WTC11 (cell line): ENCODE results near the gene SCAI. TPM values are rescaled to one million over a fixed set of nuclear protein-coding genes. Genes with fewer than 3 reads are reported as not detected.

Source experiments
- ATAC-seq: fragments of 200-7000 bp; cut with Tn5 transposase; 2 replicates; pipeline ENCODE4 v1.10.0; 2021; ENCODE audit warnings: mild to moderate bottlenecking, moderate library complexity
- CTCF ChIA-PET: fragments of 300-600 bp; sonication (Branson Sonifier 250); formaldehyde crosslinking; loops from one replicate; lab custom pipeline; 2021; ENCODE audit warnings: antibody characterized with exemption; lab: Charles Lee
- POLR2A ChIA-PET: fragments of 350-600 bp; sonication (Branson Sonifier 250); formaldehyde crosslinking; loops from one replicate; lab custom pipeline; 2021; ENCODE audit warnings: antibody characterized with exemption; lab: Charles Lee
- DNase-seq: peaks from one replicate; pipeline ENCODE4 v3.0.0; 2021; ENCODE audit warnings: low spot score
- H3K27ac Mint-ChIP-seq: 2 replicates; pipeline ENCODE4 v1.8.0; 2021; ENCODE audit warnings: mixed read lengths
- H3K27me3 Mint-ChIP-seq: 2 replicates; pipeline ENCODE4 v1.8.0; 2021; ENCODE audit warnings: low read depth, mild to moderate bottlenecking, moderate library complexity, mixed read lengths
- H3K36me3 Mint-ChIP-seq: 2 replicates; pipeline ENCODE4 v1.8.0; 2021; ENCODE audit warnings: mixed read lengths
- H3K4me1 Mint-ChIP-seq: 2 replicates; pipeline ENCODE4 v1.8.0; 2022; ENCODE audit warnings: mixed read lengths
- H3K4me3 Mint-ChIP-seq: 2 replicates; pipeline ENCODE4 v1.8.0; 2021; ENCODE audit warnings: mild to moderate bottlenecking, moderate library complexity, mixed read lengths
- H3K9me3 Mint-ChIP-seq: 2 replicates; pipeline ENCODE4 v1.8.0; 2021; ENCODE audit warnings: mixed read lengths
- AFF4 ChIP-seq: sonication (generic); formaldehyde crosslinking; IDR thresholded peaks from 2 replicates; pipeline ENCODE4 v1.8.1; 2023; ENCODE audit warnings: mild to moderate bottlenecking, missing genetic modification reagents, borderline replicate concordance
- ATF2 ChIP-seq: sonication (generic); formaldehyde crosslinking; IDR thresholded peaks from 2 replicates; pipeline ENCODE4 v1.8.1; 2022; ENCODE audit warnings: low read depth, missing genetic modification reagents, borderline replicate concordance
- E2F4 ChIP-seq: sonication (generic); formaldehyde crosslinking; IDR thresholded peaks from 2 replicates; pipeline ENCODE4 v1.8.1; 2022; ENCODE audit warnings: low read depth, mild to moderate bottlenecking, moderate library complexity, missing genetic modification reagents, borderline replicate concordance
- ELF4 ChIP-seq: sonication (generic); formaldehyde crosslinking; IDR thresholded peaks from 2 replicates; pipeline ENCODE4 v1.8.1; 2022; ENCODE audit warnings: low read depth, mild to moderate bottlenecking, moderate library complexity, missing genetic modification reagents
- ERG ChIP-seq: fragments of 250-450 bp; sonication (Bioruptor Pico); IDR thresholded peaks from 2 replicates; pipeline ENCODE4 v1.8.0; 2021; ENCODE audit warnings: mild to moderate bottlenecking
- ETV6 ChIP-seq: sonication (generic); formaldehyde crosslinking; IDR thresholded peaks from 2 replicates; pipeline ENCODE4 v1.8.1; 2022; ENCODE audit warnings: mild to moderate bottlenecking, missing genetic modification reagents
- FOXP4 ChIP-seq: sonication (generic); formaldehyde crosslinking; IDR thresholded peaks from 2 replicates; pipeline ENCODE4 v1.8.0; 2022; ENCODE audit warnings: mild to moderate bottlenecking, missing genetic modification reagents
- IRF2 ChIP-seq: sonication (generic); formaldehyde crosslinking; IDR thresholded peaks from 2 replicates; pipeline ENCODE4 v1.8.0; 2022; ENCODE audit warnings: low read depth, missing genetic modification reagents, borderline replicate concordance
- JAZF1 ChIP-seq: fragments of 250-450 bp; sonication (Bioruptor Pico); IDR thresholded peaks from 2 replicates; pipeline ENCODE4 v1.9.0; 2021; ENCODE audit warnings: moderate library complexity, mild to moderate bottlenecking, inconsistent platforms
- NFATC4 ChIP-seq: fragments of 250-450 bp; sonication (Bioruptor Pico); IDR thresholded peaks from 2 replicates; pipeline ENCODE4 v1.9.0; 2021; ENCODE audit warnings: mild to moderate bottlenecking
- ZMAT4 ChIP-seq: fragments of 250-450 bp; sonication (Bioruptor Pico); IDR thresholded peaks from 2 replicates; pipeline ENCODE4 v1.9.0; 2021; ENCODE audit warnings: mild to moderate bottlenecking
- ZNF138 ChIP-seq: sonication (generic); formaldehyde crosslinking; conservative IDR thresholded peaks from 2 replicates; pipeline ENCODE4 v1.8.1; 2022; ENCODE audit warnings: mild to moderate bottlenecking, moderate library complexity, missing genetic modification reagents
- ZNF219 ChIP-seq: sonication (generic); formaldehyde crosslinking; IDR thresholded peaks from 2 replicates; pipeline ENCODE4 v1.8.0; 2023; ENCODE audit warnings: missing genetic modification reagents, mild to moderate bottlenecking, borderline replicate concordance
- ZNF317 ChIP-seq: sonication (generic); formaldehyde crosslinking; IDR thresholded peaks from 2 replicates; pipeline ENCODE4 v1.8.1; 2023; ENCODE audit warnings: low read depth, mild to moderate bottlenecking, moderate library complexity, missing genetic modification reagents, borderline replicate concordance
- ZNF512 ChIP-seq: sonication (generic); formaldehyde crosslinking; IDR thresholded peaks from 2 replicates; pipeline ENCODE4 v1.8.1; 2022; ENCODE audit warnings: missing genetic modification reagents, borderline replicate concordance
- ZNF671 ChIP-seq: fragments of 250-450 bp; sonication (Bioruptor Pico); IDR thresholded peaks from 2 replicates; pipeline ENCODE4 v1.8.0; 2021; ENCODE audit warnings: mild to moderate bottlenecking
- ZSCAN18 ChIP-seq: fragments of 250-450 bp; sonication (Bioruptor Pico); IDR thresholded peaks from 2 replicates; pipeline ENCODE4 v2.1.2; 2022; ENCODE audit warnings: mild to moderate bottlenecking, moderate library complexity
- total RNA-seq: library from RNA; stranded (reverse); gene quantifications from 3 replicates; pipeline ENCODE4 v1.2.3, GENCODE V29; 2021

The SCAI gene
- total RNA-seq, 1 experiment from 2014 or later = 20.4 TPM

- TF ChIP-seq JAZF1 = no peak
Measured at GRCh38 chr9:125106285-125106893, 36.9 kb downstream of the SCAI start (continued).

- TF ChIP-seq ZNF138 (CRISPR knock-in tag) (no peak), ZNF317 (CRISPR knock-in tag) (no peak), ZNF671 (CRISPR knock-in tag) (no peak), ZSCAN18 (CRISPR knock-in tag) (no peak), ETV6 (CRISPR knock-in tag) (no peak), AFF4 (CRISPR knock-in tag) (no peak), ATF2 (CRISPR knock-in tag) (no peak), ZNF512 (CRISPR knock-in tag) (no peak), FOXP4 (CRISPR knock-in tag) (no peak), ZMAT4 (CRISPR knock-in tag) (no peak), ZNF219 (CRISPR knock-in tag) (no peak), E2F4 (no peak), NFATC4 (CRISPR knock-in tag) (no peak), ERG (CRISPR knock-in tag) (no peak), JAZF1 (no peak), IRF2 (CRISPR knock-in tag) (no peak), ELF4 (CRISPR knock-in tag) (no peak)
- POLR2A ChIA-PET = no interaction called here
- ATAC-seq = no peak
Measured at GRCh38 chr9:125103770-125104460, 39.4 kb downstream of the SCAI start.

More at GRCh38 chr9:125103770-125104460, 39.4 kb downstream of the SCAI start:
- CTCF ChIA-PET = no interaction called here
- Mint-ChIP-seq H3K27ac (no peak overlapping the region), H3K27me3 (no peaks in the 10 kb centered on the region), H3K9me3 (no peaks in the 10 kb centered on the region), H3K4me1 (no peaks in the 10 kb centered on the region), H3K36me3 (peaks cover 8% of the 10 kb centered on the region), H3K4me3 (no peak overlapping the region)
- DNase-seq = no peak
